Stomach (tissue), 4 donors: Measurements from ENCODE around the gene SLC38A11.

ENCODE experiments used
- EP300 ChIP-seq: sonication (generic); formaldehyde crosslinking; IDR thresholded peaks from one replicate; pipeline ENCODE4 v1.6.1; 2017; ENCODE audit warnings: antibody characterized with exemption
- POLR2A ChIP-seq, 4 donors: fragments of 450-650 bp; IDR thresholded peaks; one replicate each; pipeline ENCODE4 v1.6.1; 2016; ENCODE audit warnings: antibody characterized with exemption in 4 of 4, control low read depth in 2 of 4, mild to moderate bottlenecking in 1 of 4, moderate library complexity in 1 of 4
- TF ChIP-seq, protein P1 (sequence below), 7 experiments: fragments of 450-650 bp in 4 of 7; fragments of 200-600 bp in 3 of 7; sonication (generic) in 3 of 7; IDR thresholded peaks; one replicate each; pipeline ENCODE4 v1.5.1; 2016 to 2019; ENCODE audit warnings: antibody characterized with exemption in 7 of 7, control low read depth in 2 of 7, mild to moderate bottlenecking in 1 of 7

DNA sequence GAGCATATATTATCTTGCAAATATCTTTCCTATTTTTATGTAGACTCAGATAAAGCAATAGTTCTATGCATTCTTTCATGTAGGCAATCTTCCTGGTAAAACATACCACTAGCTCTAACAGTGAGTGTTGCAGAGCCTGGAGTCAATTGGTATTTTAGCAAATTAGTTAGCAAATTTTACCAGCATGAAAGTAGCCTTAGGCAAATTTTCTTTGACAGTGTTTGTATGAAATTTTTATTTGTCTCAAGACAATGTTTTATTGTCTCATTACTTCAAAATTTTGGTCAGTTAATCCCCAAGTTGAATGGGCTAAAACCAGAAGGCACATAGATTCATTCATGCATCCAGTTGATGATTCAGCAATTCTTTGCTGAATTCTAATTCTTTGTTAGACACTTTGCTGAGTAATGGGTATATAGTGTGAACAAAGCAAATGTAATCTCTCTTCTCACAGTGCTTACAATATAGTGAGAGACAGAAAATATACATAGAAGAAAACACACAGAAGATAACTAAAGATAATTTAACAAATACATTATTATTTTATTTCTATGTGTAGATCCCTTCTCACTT is 27.1 kb downstream of the SLC38A11 start:
- TF ChIP-seq, protein P1, sequence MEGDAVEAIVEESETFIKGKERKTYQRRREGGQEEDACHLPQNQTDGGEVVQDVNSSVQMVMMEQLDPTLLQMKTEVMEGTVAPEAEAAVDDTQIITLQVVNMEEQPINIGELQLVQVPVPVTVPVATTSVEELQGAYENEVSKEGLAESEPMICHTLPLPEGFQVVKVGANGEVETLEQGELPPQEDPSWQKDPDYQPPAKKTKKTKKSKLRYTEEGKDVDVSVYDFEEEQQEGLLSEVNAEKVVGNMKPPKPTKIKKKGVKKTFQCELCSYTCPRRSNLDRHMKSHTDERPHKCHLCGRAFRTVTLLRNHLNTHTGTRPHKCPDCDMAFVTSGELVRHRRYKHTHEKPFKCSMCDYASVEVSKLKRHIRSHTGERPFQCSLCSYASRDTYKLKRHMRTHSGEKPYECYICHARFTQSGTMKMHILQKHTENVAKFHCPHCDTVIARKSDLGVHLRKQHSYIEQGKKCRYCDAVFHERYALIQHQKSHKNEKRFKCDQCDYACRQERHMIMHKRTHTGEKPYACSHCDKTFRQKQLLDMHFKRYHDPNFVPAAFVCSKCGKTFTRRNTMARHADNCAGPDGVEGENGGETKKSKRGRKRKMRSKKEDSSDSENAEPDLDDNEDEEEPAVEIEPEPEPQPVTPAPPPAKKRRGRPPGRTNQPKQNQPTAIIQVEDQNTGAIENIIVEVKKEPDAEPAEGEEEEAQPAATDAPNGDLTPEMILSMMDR (IDR thresholded peaks at IDR 0.05): no peak
- TF ChIP-seq POLR2A (IDR thresholded peaks at IDR 0.05) (no peak), EP300 (no peak)
